Transverse colon (tissue), 3 donors: Measurements from ENCODE around the gene TJP1.

Source experiments
- CTCF ChIP-seq, 5 experiments: fragments of 200-600 bp in 3 of 5; fragments of 450-650 bp in 2 of 5; sonication (generic) in 3 of 5; IDR thresholded peaks; 1 replicate in 2 of 5; 2 replicates in 3 of 5; pipeline ENCODE4 v1.5.1; 2016 to 2017; ENCODE audit warnings: antibody characterized with exemption in 5 of 5, inconsistent platforms in 3 of 5, mild to moderate bottlenecking in 2 of 5, moderate library complexity in 1 of 5
- POLR2A ChIP-seq: fragments of 450-650 bp; IDR thresholded peaks from one replicate; pipeline ENCODE4 v1.6.1; 2016; ENCODE audit warnings: antibody characterized with exemption, mild to moderate bottlenecking, moderate library complexity

GRCh38 chr15:29826908-29827820 lies 4.9 kb upstream of the TJP1 start:
- no peak for TF ChIP-seq CTCF (IDR thresholded peaks at IDR 0.05)
- TF ChIP-seq POLR2A: no peak
